Upper lobe of left lung (tissue), 6 donors: Measurements from ENCODE around the gene TNFSF4. TPM values are rescaled to one million over a fixed set of nuclear protein-coding genes. Genes with fewer than 3 reads are reported as not detected.

ENCODE experiments used
- ATAC-seq, 2 donors: fragments of 200-7000 bp; cut with Tn5 transposase; one replicate each; pipeline ENCODE4 v1.9.1; 2022; ENCODE audit warnings: mild to moderate bottlenecking in 2 of 2, moderate library complexity in 2 of 2; ENCODE audit not compliant: low FRiP score in 2 of 2
- DNase-seq, 2 donors: peaks; one replicate each; pipeline ENCODE4 v3.0.0-alpha.2; 2019 to 2020
- H3K27ac ChIP-seq, 4 donors: fragments of 200-600 bp; sonication (generic); one replicate each; pipeline ENCODE4 v1.5.1; 2016 to 2019
- H3K27me3 ChIP-seq, 4 donors: fragments of 200-600 bp; sonication (generic); one replicate each; pipeline ENCODE4 v1.5.1; 2017 to 2019
- H3K36me3 ChIP-seq, 4 donors: fragments of 200-600 bp; sonication (generic); one replicate each; pipeline ENCODE4 v1.5.1; 2016 to 2019
- H3K4me1 ChIP-seq, 4 donors: fragments of 200-600 bp; sonication (generic); one replicate each; pipeline ENCODE4 v1.5.1; 2018 to 2019
- H3K4me3 ChIP-seq, 4 donors: fragments of 200-600 bp; sonication (generic); one replicate each; pipeline ENCODE4 v1.5.1; 2017 to 2019; ENCODE audit warnings: mild to moderate bottlenecking in 2 of 4, moderate library complexity in 1 of 4
- H3K9me3 ChIP-seq, 4 donors: fragments of 200-600 bp; sonication (generic); one replicate each; pipeline ENCODE4 v1.5.1; 2018 to 2019
- EP300 ChIP-seq, 4 donors: sonication (generic); formaldehyde crosslinking; IDR thresholded peaks; one replicate each; pipeline ENCODE4 v1.5.1; 2017; ENCODE audit warnings: antibody characterized with exemption in 4 of 4, control low read depth in 2 of 4
- POLR2A ChIP-seq, 4 donors: fragments of 450-650 bp; IDR thresholded peaks; one replicate each; pipeline ENCODE4 v1.5.1; 2016 to 2017; ENCODE audit warnings: antibody characterized with exemption in 4 of 4, mild to moderate bottlenecking in 2 of 4
- POLR2AphosphoS5 ChIP-seq, 2 donors: sonication (generic); formaldehyde crosslinking; IDR thresholded peaks; one replicate each; pipeline ENCODE4 v1.5.1; 2017; ENCODE audit warnings: antibody characterized with exemption in 2 of 2
- WGBS, 2 donors: methylation state at CpG; one replicate each; pipeline ENCODE4 v1.1.5; 2017 to 2018; 5-methylcytosine and 5-hydroxymethylcytosine counted together
- total RNA-seq, 6 donors: library from RNA; depleted of rRNA in 4 of 6; stranded (reverse); fragments of >200 nt in 4 of 6; gene quantifications; one replicate each; pipeline versions ENCODE4 v1.1.0 to v1.2.1, GENCODE V29; 2016 to 2021
- TF ChIP-seq, protein P1 (sequence below), 6 experiments: fragments of 450-650 bp in 4 of 6; fragments of 200-600 bp in 2 of 6; sonication (generic) in 2 of 6; IDR thresholded peaks; one replicate each; pipeline ENCODE4 v1.5.1; 2016 to 2019; ENCODE audit warnings: antibody characterized with exemption in 6 of 6
- donor health status: DM: no; HTN: no; CAD: no; lungs with moderate emphysema.
- donor health status: DM: no; HTN: yes; CAD: no; lungs with severe emphysema.

Gene TNFSF4, protein sequence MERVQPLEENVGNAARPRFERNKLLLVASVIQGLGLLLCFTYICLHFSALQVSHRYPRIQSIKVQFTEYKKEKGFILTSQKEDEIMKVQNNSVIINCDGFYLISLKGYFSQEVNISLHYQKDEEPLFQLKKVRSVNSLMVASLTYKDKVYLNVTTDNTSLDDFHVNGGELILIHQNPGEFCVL
- 1 to 10 TPM in 3 of 6 donors, under 1 TPM in 3; 0.46 to 1.5 (median 0.90) TPM for total RNA-seq

DNA sequence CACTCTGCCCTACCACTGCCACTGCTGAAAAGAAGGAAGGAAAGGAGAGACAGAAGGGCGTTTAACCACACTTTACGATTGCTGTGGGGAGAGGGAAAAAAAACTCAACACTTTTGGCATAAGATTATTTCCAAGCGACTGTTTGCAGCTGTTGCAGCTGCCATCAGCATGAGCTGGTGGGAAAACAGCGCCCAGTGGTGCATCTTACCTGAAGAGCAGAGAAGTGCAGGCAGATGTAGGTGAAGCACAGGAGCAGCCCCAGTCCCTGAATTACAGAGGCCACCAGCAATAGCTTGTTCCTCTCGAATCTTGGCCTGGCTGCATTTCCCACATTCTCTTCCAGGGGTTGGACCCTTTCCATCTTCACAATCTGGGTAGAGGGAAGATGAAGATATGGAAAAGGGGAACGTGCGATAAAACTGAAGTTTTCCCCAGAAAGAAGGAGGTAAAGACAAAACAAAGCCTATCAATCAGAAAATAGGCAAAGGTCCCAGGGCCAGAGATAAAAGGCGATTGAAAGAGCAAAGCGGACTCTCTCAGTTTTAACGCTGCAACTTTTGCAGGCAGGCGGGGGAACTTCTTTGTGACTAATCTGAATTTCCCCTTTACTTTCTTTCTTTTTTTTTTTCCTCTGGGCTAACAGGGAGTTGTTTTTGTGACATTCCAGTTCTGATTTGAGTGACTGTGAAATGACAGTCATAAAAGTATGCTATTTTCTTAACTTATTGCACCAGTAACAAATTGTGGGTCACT is at the start of gene TNFSF4:
Gene TNFSF4 (minus strand): TSS at position 516 of the 753 bp plus-strand sequence. CDS start 155 bp downstream, at position 361.
- ATAC-seq, result peak in 1 of 2 donors; percentile 42
- Histone ChIP-seq H3K27ac (no peak within 1 kb of the TSS), H3K27me3 (no peaks in the 10 kb centered on the region), H3K36me3 (no peaks in the 10 kb centered on the region), H3K4me3 (no peak within 1 kb of the TSS), H3K9me3 (no peaks in the 10 kb centered on the region), H3K4me1 (peaks cover 13 to 24% (median 20%) of the 10 kb centered on the region in 4 donors)
- WGBS, 2 donors, result 37 to 39% methylated on average over 11 of the region's 11 CpGs
- no peak for DNase-seq
- TF ChIP-seq POLR2AphosphoS5 (IDR thresholded peaks at IDR 0.05) (no peak), EP300 (IDR thresholded peaks at IDR 0.05) (no peak), POLR2A (IDR thresholded peaks at IDR 0.05) (no peak)
- TF ChIP-seq, protein P1, sequence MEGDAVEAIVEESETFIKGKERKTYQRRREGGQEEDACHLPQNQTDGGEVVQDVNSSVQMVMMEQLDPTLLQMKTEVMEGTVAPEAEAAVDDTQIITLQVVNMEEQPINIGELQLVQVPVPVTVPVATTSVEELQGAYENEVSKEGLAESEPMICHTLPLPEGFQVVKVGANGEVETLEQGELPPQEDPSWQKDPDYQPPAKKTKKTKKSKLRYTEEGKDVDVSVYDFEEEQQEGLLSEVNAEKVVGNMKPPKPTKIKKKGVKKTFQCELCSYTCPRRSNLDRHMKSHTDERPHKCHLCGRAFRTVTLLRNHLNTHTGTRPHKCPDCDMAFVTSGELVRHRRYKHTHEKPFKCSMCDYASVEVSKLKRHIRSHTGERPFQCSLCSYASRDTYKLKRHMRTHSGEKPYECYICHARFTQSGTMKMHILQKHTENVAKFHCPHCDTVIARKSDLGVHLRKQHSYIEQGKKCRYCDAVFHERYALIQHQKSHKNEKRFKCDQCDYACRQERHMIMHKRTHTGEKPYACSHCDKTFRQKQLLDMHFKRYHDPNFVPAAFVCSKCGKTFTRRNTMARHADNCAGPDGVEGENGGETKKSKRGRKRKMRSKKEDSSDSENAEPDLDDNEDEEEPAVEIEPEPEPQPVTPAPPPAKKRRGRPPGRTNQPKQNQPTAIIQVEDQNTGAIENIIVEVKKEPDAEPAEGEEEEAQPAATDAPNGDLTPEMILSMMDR (IDR thresholded peaks at IDR 0.05), result no peak

DNA sequence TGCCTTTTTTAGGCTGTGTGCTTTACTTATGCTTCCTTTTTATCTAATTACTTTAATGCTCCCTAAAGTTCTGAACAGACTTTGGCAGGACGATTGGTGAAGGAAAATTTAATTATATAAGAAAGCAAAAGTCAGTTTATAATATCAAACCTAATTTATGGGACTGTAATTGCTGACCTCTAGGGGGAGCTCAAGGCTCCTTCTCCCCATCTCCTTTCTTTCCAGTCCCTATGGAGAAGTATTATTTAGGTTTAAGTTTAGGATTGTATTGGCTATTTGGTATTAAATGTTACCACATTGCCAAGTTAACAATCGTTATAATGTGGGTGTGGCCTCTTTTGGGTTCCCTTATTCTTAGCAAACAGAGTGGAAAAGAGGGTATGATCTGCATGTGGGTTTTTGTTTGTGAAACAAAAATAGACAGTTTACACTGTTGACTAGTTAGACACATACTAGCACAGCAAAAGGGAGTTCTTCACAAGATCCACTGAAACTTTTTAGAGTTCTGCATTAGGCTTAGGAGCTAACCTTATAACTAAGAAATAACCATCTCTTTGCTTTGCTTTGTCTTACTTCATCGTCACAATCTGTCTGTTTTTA is 48.2 kb upstream of the TNFSF4 start:
- ATAC-seq (peak in 1 of 2 donors; percentile 69), DNase-seq (no peak)
- Histone ChIP-seq H3K27me3 (no peaks in the 10 kb centered on the region), H3K4me3 (no peak overlapping the region), H3K9me3 (peaks cover 0 to 6% (median under 1%) of the 10 kb centered on the region in 4 donors), H3K27ac (no peak overlapping the region), H3K4me1 (peaks cover 0 to 3% (median 0%) of the 10 kb centered on the region in 4 donors), H3K36me3 (no peaks in the 10 kb centered on the region)
- 31 to 35% methylated on average over 3 of the region's 3 CpGs for WGBS, 2 donors
- TF ChIP-seq POLR2AphosphoS5 (IDR thresholded peaks at IDR 0.05) (no peak), EP300 (IDR thresholded peaks at IDR 0.05) (no peak), POLR2A (IDR thresholded peaks at IDR 0.05) (no peak)
- TF ChIP-seq, protein P1 (IDR thresholded peaks at IDR 0.05), result peak in 5 of 6 experiments; percentile 40 to 49 (median 45)

DNA sequence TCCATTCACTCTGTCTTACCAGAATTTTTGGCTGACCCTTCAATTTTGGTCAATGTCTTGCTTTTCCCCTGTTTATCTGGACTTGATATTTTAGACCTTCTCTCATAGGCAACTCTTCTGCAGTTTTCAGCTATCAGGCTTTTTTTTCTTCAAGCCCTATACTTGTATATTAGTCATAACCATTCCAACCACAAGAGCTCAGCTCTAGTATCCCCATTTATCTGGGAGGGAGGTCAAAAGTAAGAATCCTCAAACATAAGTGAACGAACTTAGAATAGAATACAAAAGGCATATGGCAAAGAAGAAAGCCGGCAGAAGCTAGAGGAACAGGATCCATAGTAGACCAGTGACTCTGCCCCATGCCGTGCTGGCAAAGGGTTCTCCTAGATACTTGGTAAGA is 45.9 kb upstream of the TNFSF4 start:
- ATAC-seq, result no peak
- H3K27me3 ChIP-seq, result no peaks in the 10 kb centered on the region
- WGBS, 2 donors, result 93 to 95% methylated on average over 3 of the region's 3 CpGs

DNA sequence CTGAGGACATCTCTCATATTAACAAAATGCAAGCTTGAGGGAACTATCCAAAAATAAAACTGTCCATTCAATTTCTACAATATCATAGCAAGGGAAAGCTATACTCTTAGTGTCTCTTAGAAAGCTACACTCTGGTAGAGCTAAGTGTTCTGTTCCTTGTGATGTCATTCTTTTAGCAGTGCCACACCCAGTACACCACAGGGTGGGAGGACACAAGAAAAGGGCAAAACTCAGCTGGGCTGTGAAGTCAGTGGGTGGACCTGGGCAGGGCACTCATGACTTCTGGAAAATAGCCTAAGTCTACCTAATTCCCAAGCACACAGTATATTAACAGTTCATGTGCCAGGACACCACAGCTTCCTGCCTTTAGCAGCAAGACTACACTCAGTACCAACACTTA is 42.2 kb upstream of the TNFSF4 start:
- H3K9me3 ChIP-seq, result no peaks in the 10 kb centered on the region
- ATAC-seq, result peak; percentile 37 to 96
- DNase-seq, result peak in 1 of 2 donors; percentile 25

More for the DNA sequence above, 45.9 kb upstream of the TNFSF4 start:
- Histone ChIP-seq H3K4me1 (peaks cover 0 to 3% (median 0%) of the 10 kb centered on the region in 4 donors), H3K36me3 (no peaks in the 10 kb centered on the region), H3K4me3 (no peak overlapping the region), H3K27ac (no peak overlapping the region), H3K9me3 (no peaks in the 10 kb centered on the region)
- DNase-seq, result no peak
- TF ChIP-seq, protein P1 (IDR thresholded peaks at IDR 0.05), result no peak
- TF ChIP-seq POLR2A (IDR thresholded peaks at IDR 0.05) (no peak), EP300 (IDR thresholded peaks at IDR 0.05) (no peak), POLR2AphosphoS5 (IDR thresholded peaks at IDR 0.05) (no peak)

More for the DNA sequence above, 42.2 kb upstream of the TNFSF4 start:
- no peaks in the 10 kb centered on the region for H3K27me3 ChIP-seq
- H3K4me3 ChIP-seq, result no peak overlapping the region
- no peaks in the 10 kb centered on the region for H3K36me3 ChIP-seq
- H3K4me1 ChIP-seq, result no peaks in the 10 kb centered on the region
- TF ChIP-seq, protein P1 (IDR thresholded peaks at IDR 0.05), result no peak
- no peak for TF ChIP-seq EP300 (IDR thresholded peaks at IDR 0.05)
- no peak for TF ChIP-seq POLR2AphosphoS5 (IDR thresholded peaks at IDR 0.05)
- TF ChIP-seq POLR2A (IDR thresholded peaks at IDR 0.05), result no peak
- no peak overlapping the region for H3K27ac ChIP-seq
